Adrenal gland (tissue), 5 donors: Measurements from ENCODE around the gene PSMB7.

Source experiments
- POLR2A ChIP-seq, 2 donors: fragments of 450-650 bp; IDR thresholded peaks; one replicate each; pipeline ENCODE4 v1.6.1; 2017; ENCODE audit warnings: antibody characterized with exemption in 2 of 2, mild to moderate bottlenecking in 2 of 2, moderate library complexity in 1 of 2
- TF ChIP-seq, protein P1 (sequence below), 6 experiments: fragments of 450-650 bp in 4 of 6; fragments of 200-600 bp in 2 of 6; sonication (generic) in 1 of 6; IDR thresholded peaks; 1 replicate in 5 of 6; 2 replicates in 1 of 6; pipeline versions ENCODE4 v1.5.1 to v1.8.0; 2016 to 2021; ENCODE audit warnings: antibody characterized with exemption in 6 of 6, mild to moderate bottlenecking in 2 of 6, moderate library complexity in 1 of 6
- donor health status: DM: no; HTN: no; CAD: no.

DNA sequence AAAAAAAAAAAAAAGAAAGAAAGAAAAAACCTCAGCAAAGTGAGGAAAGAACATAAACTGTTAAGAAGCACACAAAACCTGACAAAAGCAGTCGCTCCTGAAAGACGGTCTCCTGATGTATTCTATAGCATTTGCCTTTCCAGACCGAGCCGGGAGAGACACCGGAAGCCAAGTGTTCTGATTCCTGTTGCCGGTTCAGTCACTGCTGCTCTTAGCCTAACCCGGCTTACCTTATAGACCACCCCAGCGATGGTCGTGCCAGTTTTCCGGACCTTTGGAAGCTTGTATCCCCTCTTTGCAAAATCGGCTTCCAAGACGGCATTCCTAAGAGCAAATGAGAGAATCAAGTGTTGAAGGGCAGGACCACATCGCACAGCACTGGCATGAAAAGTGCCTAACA is 630 bp downstream of the PSMB7 start:
- TF ChIP-seq, protein P1, sequence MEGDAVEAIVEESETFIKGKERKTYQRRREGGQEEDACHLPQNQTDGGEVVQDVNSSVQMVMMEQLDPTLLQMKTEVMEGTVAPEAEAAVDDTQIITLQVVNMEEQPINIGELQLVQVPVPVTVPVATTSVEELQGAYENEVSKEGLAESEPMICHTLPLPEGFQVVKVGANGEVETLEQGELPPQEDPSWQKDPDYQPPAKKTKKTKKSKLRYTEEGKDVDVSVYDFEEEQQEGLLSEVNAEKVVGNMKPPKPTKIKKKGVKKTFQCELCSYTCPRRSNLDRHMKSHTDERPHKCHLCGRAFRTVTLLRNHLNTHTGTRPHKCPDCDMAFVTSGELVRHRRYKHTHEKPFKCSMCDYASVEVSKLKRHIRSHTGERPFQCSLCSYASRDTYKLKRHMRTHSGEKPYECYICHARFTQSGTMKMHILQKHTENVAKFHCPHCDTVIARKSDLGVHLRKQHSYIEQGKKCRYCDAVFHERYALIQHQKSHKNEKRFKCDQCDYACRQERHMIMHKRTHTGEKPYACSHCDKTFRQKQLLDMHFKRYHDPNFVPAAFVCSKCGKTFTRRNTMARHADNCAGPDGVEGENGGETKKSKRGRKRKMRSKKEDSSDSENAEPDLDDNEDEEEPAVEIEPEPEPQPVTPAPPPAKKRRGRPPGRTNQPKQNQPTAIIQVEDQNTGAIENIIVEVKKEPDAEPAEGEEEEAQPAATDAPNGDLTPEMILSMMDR (IDR thresholded peaks at IDR 0.05) = no peak
- no peak for TF ChIP-seq POLR2A (IDR thresholded peaks at IDR 0.05)
